ENCODE data around the gene AFG3L2. TPM values are rescaled to one million over a fixed set of nuclear protein-coding genes. Genes with fewer than 3 reads are reported as not detected.

AFG3L2 gene
- total RNA-seq, 4 donors from 2014 or later = 39.8 to 47.7 (median 41.7) TPM

GRCh38 chr18:12361770-12362378, 15.2 kb downstream of the AFG3L2 start:
- no peaks in the 10 kb centered on the region for H3K9me3 ChIP-seq
- intact Hi-C loops (cut with DNase I) = no loop called here
- no peak overlapping the region for H3K4me3 ChIP-seq
- 70% methylated on average over 3 of the region's 3 CpGs for WGBS
- no peak for DNase-seq (ENCODE audit: extremely low spot score)
- H3K36me3 ChIP-seq = peaks cover 41 to 99% (median 84%) of the 10 kb centered on the region in 4 donors
- no peaks in the 10 kb centered on the region for H3K27me3 ChIP-seq
- H3K27ac ChIP-seq (replicated peaks in 1 of 4) = no peak overlapping the region
- peaks cover 11 to 46% (median 15%) of the 10 kb centered on the region in 4 donors for H3K4me1 ChIP-seq
- no peak for TF ChIP-seq POLR2A (IDR thresholded peaks at IDR 0.05; ENCODE audit: low read depth)
- TF ChIP-seq, protein P1, sequence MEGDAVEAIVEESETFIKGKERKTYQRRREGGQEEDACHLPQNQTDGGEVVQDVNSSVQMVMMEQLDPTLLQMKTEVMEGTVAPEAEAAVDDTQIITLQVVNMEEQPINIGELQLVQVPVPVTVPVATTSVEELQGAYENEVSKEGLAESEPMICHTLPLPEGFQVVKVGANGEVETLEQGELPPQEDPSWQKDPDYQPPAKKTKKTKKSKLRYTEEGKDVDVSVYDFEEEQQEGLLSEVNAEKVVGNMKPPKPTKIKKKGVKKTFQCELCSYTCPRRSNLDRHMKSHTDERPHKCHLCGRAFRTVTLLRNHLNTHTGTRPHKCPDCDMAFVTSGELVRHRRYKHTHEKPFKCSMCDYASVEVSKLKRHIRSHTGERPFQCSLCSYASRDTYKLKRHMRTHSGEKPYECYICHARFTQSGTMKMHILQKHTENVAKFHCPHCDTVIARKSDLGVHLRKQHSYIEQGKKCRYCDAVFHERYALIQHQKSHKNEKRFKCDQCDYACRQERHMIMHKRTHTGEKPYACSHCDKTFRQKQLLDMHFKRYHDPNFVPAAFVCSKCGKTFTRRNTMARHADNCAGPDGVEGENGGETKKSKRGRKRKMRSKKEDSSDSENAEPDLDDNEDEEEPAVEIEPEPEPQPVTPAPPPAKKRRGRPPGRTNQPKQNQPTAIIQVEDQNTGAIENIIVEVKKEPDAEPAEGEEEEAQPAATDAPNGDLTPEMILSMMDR (IDR thresholded peaks at IDR 0.05) = no peak
- no peak for TF ChIP-seq EP300 (IDR thresholded peaks at IDR 0.05)
- TF ChIP-seq POLR2AphosphoS5 (IDR thresholded peaks at IDR 0.05) = no peak

GRCh38 chr18:12359515-12359927, 17.5 kb downstream of the AFG3L2 start:
- Histone ChIP-seq H3K27ac (replicated peaks in 1 of 4) (no peak overlapping the region), H3K4me1 (peaks cover 11 to 32% (median 15%) of the 10 kb centered on the region in 4 donors), H3K4me3 (no peak overlapping the region), H3K9me3 (no peaks in the 10 kb centered on the region), H3K27me3 (no peaks in the 10 kb centered on the region), H3K36me3 (peaks cover 50 to 99% (median 85%) of the 10 kb centered on the region in 4 donors)
- intact Hi-C loops (cut with DNase I) = no loop called here
- DNase-seq (ENCODE audit: extremely low spot score) = no peak
- TF ChIP-seq, protein P1 (IDR thresholded peaks at IDR 0.05) = no peak
- TF ChIP-seq POLR2AphosphoS5 (IDR thresholded peaks at IDR 0.05) (no peak), EP300 (IDR thresholded peaks at IDR 0.05) (no peak), POLR2A (IDR thresholded peaks at IDR 0.05; ENCODE audit: low read depth) (no peak)
- WGBS = 92% methylated on average over 5 of the region's 5 CpGs

DNA sequence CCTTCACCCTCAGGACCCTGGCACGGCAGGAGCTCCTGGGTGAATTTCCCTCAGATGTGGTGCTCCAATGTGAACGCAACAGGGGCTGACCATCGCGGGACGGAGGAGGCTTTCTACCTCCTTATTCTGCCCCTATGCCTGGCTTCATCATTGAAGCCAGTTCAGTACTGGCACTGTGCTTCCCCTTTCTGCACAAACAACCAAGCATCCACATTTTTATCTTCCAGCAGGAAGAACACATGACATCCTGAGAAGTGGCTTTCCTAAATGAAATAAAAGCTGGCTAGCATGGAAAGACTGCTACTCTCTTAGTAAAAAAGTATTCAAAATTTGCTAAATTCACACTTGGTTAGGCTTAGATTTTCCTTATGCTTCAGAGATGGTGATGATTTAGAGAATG, 24.8 kb downstream of the AFG3L2 start:
- intact Hi-C loops (cut with DNase I) = no loop called here
- 93% methylated on average over 5 of the region's 5 CpGs for WGBS
- peaks cover 65 to 100% (median 95%) of the 10 kb centered on the region in 4 donors for H3K36me3 ChIP-seq

DNA sequence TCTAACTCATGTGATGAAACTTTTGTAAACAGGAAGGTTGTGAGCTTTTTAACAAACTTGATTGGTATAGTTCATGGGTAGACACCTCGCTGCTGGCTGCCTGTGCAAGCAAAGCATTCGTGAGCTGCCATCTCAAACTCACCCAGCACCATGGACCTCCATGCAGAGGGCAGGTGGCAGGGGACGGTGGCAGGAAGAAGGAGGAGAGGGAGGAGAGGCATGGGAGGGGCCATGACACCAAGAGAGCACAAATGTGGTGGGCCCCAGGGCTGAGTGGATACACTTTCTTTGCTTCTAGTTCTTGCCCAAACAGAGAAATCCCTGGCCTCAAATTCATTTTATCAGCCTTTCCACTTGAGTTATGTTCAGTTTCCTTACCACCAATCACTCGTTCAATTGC, 29.1 kb downstream of the AFG3L2 start:
- H3K36me3 ChIP-seq = peaks cover 73 to 100% (median 95%) of the 10 kb centered on the region in 4 donors
- H3K9me3 ChIP-seq = no peaks in the 10 kb centered on the region
- intact Hi-C loops (cut with DNase I) = no loop called here
- no peaks in the 10 kb centered on the region for H3K4me1 ChIP-seq
- H3K27ac ChIP-seq (replicated peaks in 1 of 4) = no peak overlapping the region
- WGBS = 87% methylated on average over 4 of the region's 4 CpGs
- H3K27me3 ChIP-seq = no peaks in the 10 kb centered on the region
- no peak for DNase-seq (ENCODE audit: extremely low spot score)
- H3K4me3 ChIP-seq = no peak overlapping the region
- TF ChIP-seq EP300 (IDR thresholded peaks at IDR 0.05) = no peak
- no peak for TF ChIP-seq POLR2A (IDR thresholded peaks at IDR 0.05; ENCODE audit: low read depth)
- no peak for TF ChIP-seq POLR2AphosphoS5 (IDR thresholded peaks at IDR 0.05)
- TF ChIP-seq, protein P1 (IDR thresholded peaks at IDR 0.05) = no peak

More for the DNA sequence above, 24.8 kb downstream of the AFG3L2 start:
- H3K9me3 ChIP-seq = no peaks in the 10 kb centered on the region
- H3K27ac ChIP-seq (replicated peaks in 1 of 4) = no peak overlapping the region
- TF ChIP-seq, protein P1 (IDR thresholded peaks at IDR 0.05) = no peak
- TF ChIP-seq POLR2A (IDR thresholded peaks at IDR 0.05; ENCODE audit: low read depth) (no peak), POLR2AphosphoS5 (IDR thresholded peaks at IDR 0.05) (no peak), EP300 (IDR thresholded peaks at IDR 0.05) (no peak)
- no peak for DNase-seq (ENCODE audit: extremely low spot score)
- H3K4me3 ChIP-seq = no peak overlapping the region
- H3K4me1 ChIP-seq = no peaks in the 10 kb centered on the region
- H3K27me3 ChIP-seq = no peaks in the 10 kb centered on the region

- H3K4me1 ChIP-seq = no peaks in the 10 kb centered on the region
- no peaks in the 10 kb centered on the region for H3K27me3 ChIP-seq
- TF ChIP-seq EP300 (IDR thresholded peaks at IDR 0.05) = no peak
- H3K4me3 ChIP-seq = no peak overlapping the region
- intact Hi-C loops (cut with DNase I) = no loop called here
- no peak for DNase-seq (ENCODE audit: extremely low spot score)
- H3K36me3 ChIP-seq = peaks cover 62 to 100% (median 93%) of the 10 kb centered on the region in 4 donors
- no peaks in the 10 kb centered on the region for H3K9me3 ChIP-seq
- WGBS = 89% methylated on average over 7 of the region's 7 CpGs
- no peak overlapping the region for H3K27ac ChIP-seq (replicated peaks in 1 of 4)
Observed at GRCh38 chr18:12346240-12346565, 30.8 kb downstream of the AFG3L2 start.

All from esophagus muscularis mucosa (tissue), 4 donors.